SH-SY5Y (cell line): ENCODE results near the gene RGS11.

Source experiments
- GATA2 ChIP-seq: IDR thresholded peaks from 2 replicates; pipeline ENCODE4 v1.6.1; 2011; ENCODE audit warnings: mild to moderate bottlenecking, low read depth, low read length
- GATA3 ChIP-seq: IDR thresholded peaks from 2 replicates; pipeline ENCODE4 v1.6.1; 2011; ENCODE audit warnings: low read depth, mild to moderate bottlenecking, low read length, moderate library complexity

- TF ChIP-seq GATA3 (no peak), GATA2 (no peak)
Observed at GRCh38 chr16:265711-266110, 10.0 kb downstream of the RGS11 start.
